GM23338 (cell line): ENCODE results near the gene TAS2R40.

ENCODE experiments used
- EZH2 ChIP-seq: fragments of 200-600 bp; sonication (generic); IDR thresholded peaks from one replicate; pipeline ENCODE4 v1.8.0; 2017; ENCODE audit warnings: antibody characterized with exemption, mild to moderate bottlenecking, low read depth; ENCODE audit not compliant: unreplicated experiment
- EZH2phosphoT487 ChIP-seq: fragments of 200-600 bp; sonication (generic); IDR thresholded peaks from one replicate; pipeline ENCODE4 v1.8.1; 2018; ENCODE audit warnings: antibody characterized with exemption; ENCODE audit not compliant: unreplicated experiment
- POLR2AphosphoS5 ChIP-seq: IDR thresholded peaks from 2 replicates; pipeline ENCODE4 v1.6.1; 2016; ENCODE audit warnings: antibody characterized with exemption, low read depth
- STAT1 ChIP-seq: IDR thresholded peaks from one replicate; pipeline ENCODE4 v1.6.1; 2016; ENCODE audit warnings: antibody characterized with exemption; ENCODE audit not compliant: unreplicated experiment
- TF ChIP-seq, protein P1 (sequence below), 2 experiments: fragments of 200-600 bp in 1 of 2; sonication (generic) in 1 of 2; conservative IDR thresholded peaks; 2 replicates each; pipeline versions ENCODE4 v1.5.1 to v1.6.1; 2016 to 2017; ENCODE audit warnings: antibody characterized with exemption in 2 of 2, low read depth in 2 of 2, mild to moderate bottlenecking in 2 of 2, moderate library complexity in 1 of 2
- TF ChIP-seq, protein P2 (sequence below): IDR thresholded peaks from one replicate; pipeline ENCODE4 v1.6.1; 2018; ENCODE audit warnings: antibody characterized with exemption; ENCODE audit not compliant: unreplicated experiment

DNA sequence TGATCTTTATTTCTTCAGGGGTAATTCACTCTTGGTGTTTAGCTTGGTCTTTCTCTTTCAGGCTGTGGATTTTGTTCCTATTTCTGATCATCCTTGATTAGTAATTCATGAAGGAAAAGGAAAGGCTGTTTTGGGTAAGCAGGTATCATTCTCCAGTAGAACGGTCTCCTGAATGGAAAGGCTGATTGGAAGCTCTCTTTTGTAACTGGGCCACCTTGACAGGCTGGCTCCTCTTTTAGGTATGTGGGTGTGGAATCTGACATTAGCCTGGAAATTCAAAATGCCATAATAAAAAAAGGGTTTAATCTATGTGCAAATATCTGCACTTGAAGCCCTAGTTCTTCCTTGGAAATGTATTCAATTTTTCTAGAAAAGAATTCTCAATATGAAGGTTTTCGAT, 19.7 kb upstream of the TAS2R40 start:
- TF ChIP-seq, protein P1, sequence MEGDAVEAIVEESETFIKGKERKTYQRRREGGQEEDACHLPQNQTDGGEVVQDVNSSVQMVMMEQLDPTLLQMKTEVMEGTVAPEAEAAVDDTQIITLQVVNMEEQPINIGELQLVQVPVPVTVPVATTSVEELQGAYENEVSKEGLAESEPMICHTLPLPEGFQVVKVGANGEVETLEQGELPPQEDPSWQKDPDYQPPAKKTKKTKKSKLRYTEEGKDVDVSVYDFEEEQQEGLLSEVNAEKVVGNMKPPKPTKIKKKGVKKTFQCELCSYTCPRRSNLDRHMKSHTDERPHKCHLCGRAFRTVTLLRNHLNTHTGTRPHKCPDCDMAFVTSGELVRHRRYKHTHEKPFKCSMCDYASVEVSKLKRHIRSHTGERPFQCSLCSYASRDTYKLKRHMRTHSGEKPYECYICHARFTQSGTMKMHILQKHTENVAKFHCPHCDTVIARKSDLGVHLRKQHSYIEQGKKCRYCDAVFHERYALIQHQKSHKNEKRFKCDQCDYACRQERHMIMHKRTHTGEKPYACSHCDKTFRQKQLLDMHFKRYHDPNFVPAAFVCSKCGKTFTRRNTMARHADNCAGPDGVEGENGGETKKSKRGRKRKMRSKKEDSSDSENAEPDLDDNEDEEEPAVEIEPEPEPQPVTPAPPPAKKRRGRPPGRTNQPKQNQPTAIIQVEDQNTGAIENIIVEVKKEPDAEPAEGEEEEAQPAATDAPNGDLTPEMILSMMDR (conservative IDR thresholded peaks at IDR 0.05; ENCODE audit: low read depth in 2 of 2), result no peak
- TF ChIP-seq POLR2AphosphoS5 (no peak), EZH2phosphoT487 (no peak), EZH2 (no peak), STAT1 (no peak)
- TF ChIP-seq, protein P2, sequence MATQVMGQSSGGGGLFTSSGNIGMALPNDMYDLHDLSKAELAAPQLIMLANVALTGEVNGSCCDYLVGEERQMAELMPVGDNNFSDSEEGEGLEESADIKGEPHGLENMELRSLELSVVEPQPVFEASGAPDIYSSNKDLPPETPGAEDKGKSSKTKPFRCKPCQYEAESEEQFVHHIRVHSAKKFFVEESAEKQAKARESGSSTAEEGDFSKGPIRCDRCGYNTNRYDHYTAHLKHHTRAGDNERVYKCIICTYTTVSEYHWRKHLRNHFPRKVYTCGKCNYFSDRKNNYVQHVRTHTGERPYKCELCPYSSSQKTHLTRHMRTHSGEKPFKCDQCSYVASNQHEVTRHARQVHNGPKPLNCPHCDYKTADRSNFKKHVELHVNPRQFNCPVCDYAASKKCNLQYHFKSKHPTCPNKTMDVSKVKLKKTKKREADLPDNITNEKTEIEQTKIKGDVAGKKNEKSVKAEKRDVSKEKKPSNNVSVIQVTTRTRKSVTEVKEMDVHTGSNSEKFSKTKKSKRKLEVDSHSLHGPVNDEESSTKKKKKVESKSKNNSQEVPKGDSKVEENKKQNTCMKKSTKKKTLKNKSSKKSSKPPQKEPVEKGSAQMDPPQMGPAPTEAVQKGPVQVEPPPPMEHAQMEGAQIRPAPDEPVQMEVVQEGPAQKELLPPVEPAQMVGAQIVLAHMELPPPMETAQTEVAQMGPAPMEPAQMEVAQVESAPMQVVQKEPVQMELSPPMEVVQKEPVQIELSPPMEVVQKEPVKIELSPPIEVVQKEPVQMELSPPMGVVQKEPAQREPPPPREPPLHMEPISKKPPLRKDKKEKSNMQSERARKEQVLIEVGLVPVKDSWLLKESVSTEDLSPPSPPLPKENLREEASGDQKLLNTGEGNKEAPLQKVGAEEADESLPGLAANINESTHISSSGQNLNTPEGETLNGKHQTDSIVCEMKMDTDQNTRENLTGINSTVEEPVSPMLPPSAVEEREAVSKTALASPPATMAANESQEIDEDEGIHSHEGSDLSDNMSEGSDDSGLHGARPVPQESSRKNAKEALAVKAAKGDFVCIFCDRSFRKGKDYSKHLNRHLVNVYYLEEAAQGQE, result no peak
